NCI-H2196 (cell line): ENCODE measurements around the gene C10orf90.
A peak's percentile ranks its signal among the peaks of the same experiment; 100 is the strongest.

Experiments used
- DNase-seq: peaks from one replicate; lab custom pipeline; 2025; ENCODE audit not compliant: unreplicated experiment; lab: John Stamatoyannopoulos, UW

The C10orf90 gene

GRCh38 chr10:126639084-126639483, 31.4 kb downstream of the C10orf90 start:
- DNase-seq, result no peak

DNA sequence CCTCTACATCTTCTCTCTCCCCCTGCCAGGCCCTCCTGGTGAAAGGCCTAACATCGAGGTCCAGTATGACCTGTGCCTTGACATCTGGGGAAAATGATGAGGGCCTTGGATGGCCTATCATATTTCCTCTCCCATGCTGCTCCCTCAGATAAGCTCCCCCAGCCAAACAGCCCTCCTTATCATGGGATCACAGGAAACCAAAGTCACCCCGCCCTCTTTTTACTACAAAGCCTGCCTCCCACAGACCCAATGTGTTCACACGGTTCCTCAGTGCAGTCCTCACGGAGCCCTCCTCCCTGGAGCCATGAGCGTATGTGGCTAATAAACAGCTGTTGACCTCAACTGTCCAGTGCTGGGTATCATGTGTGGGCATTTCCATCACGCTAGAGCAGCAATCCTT, 32.0 kb downstream of the C10orf90 start:
- no peak for DNase-seq

DNA sequence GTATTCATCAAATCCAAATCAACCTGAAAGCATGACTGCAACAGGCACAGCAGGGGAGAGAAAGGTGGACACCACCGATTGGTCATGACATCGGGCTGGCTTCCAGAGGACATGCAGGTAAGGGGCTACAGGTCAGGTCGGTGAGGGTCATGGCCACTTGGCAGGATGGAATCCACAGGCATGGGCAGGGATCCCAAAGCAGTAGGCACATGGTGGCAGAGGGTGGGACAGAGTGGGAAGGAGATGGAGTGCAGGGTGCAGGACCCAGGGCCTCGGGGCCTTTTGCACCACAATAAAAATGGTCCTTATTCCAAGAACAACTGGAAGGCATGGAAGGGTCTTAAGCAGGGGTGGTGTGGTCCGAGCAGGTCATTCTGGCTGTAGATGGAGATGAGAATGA, 33.0 kb downstream of the C10orf90 start:
- no peak for DNase-seq

DNA sequence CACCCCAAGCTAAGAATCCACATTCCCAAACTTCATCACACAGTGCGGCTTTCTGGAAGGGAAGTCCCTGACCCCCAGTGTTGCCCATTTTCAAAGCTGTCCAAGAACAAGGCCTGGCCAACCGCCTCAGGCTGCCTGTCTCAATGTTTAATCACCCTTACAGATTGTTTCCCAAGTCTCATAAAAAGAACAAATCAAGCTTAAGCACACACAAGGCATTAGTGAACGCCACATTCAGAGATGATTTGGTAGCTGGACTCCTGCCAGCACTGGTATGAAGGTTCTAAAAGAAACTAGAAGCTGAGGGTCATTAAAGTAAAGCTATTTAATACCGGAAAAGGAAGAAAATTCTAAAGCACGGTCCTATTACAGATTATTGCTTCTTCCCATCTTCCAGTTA, 35.6 kb downstream of the C10orf90 start:
- no peak for DNase-seq

GRCh38 chr10:126634347-126634746, 36.1 kb downstream of the C10orf90 start:
- no peak for DNase-seq

DNA sequence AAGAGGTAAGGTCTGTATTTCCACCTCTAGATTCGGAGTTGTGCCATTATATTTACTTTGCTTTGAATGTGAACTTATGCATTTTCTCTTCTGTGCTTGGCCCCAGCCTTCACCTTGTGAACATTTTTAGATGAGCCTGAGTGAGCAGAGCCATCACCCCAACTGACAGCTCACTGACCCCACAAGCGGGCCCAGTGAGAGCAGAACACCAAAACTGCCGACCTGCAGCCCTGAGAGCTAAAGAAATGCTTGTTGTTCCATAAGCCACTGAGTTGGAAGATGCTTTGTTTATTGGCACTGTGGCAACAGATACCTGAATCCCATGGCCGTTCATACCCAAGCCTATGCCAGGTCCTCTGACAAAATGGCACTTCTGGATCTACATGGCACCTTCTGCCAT, 37.8 kb downstream of the C10orf90 start:
- no peak for DNase-seq

DNA sequence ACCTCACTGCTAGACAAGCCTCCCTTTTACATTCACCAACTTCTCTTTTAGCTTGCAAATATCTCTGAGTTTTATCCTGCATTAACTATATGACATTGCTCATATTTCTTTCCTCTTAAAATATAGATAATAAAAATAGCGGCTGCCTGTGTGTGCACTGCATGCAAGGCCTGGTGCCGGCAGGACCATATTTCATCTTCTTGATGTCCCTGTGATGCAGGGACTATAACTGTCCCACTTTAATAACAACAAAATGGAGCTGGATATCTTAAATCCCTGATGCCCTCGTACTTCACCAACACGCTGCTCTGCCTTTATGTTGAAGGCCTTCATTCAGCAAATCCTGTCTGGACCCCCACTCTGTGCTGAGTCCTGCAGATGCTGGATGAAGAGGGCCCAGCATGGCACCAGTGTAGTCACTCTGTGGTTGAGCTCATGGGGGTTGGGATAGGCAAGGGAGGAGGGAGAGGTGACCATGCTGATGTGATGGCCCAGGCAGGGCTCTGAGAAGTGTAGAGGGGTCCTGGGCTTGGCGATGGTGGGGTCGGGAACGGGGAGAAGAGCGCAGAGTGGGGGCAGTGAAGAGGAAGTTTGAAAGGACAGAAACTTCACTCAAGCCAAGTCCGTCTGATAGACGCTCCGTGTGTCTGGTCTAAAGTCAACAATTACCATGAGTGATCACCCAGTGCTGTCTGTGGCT, 40.4 kb downstream of the C10orf90 start:
- no peak for DNase-seq

DNA sequence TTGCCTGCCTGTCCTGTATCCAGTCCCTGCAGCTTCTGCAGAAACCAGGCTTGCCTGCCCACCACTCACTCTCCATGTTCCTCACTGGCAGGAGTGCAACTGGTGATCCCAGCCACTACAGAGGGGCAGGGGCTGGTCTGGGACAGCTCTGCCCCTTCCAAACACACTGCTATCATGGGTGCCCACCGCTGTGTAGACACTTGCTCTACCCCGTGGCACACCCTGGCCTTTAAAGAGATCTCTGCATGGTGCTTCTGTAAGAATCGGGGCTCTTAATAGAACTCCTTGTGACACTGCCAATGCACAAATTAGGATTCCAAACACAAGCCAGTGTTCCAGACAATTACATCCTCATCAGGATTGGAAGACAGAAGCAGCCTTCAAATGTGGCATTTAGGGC, 41.7 kb downstream of the C10orf90 start:
- no peak for DNase-seq

- DNase-seq, result no peak
These were observed 48.6 kb downstream of the C10orf90 start for GRCh38 chr10:126621846-126622245.

- no peak for DNase-seq
These were observed 52.0 kb downstream of the C10orf90 start for GRCh38 chr10:126618466-126618865.

GRCh38 chr10:126617733-126618132, 52.8 kb downstream of the C10orf90 start:
- no peak for DNase-seq

- DNase-seq, result no peak
These were observed 53.3 kb downstream of the C10orf90 start for GRCh38 chr10:126617208-126617607.

GRCh38 chr10:126616737-126617136, 53.8 kb downstream of the C10orf90 start:
- DNase-seq, result no peak

DNA sequence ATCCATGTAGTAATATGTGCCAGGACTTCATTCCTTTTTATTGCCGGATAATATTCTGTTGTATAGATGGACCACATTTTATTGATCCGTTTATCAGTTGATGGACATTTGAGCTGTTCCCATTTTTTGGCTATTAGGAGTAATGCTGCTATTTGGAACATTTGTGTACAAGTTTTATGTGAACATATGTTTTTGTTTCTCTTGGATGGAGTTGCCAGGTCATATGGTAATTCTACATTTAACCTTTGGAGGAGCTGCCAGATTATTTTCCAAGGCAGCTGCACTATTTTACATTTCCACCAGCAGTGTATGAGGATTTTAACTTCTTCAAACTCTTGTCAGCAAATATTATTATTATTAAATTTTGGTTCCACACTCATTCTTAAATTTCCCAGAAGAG, 59.2 kb downstream of the C10orf90 start:
- DNase-seq, result no peak

- no peak for DNase-seq
These were observed 60.9 kb downstream of the C10orf90 start for GRCh38 chr10:126609566-126609965.

GRCh38 chr10:126599949-126600682, 70.4 kb downstream of the C10orf90 start:
- DNase-seq, result no peak

- peak; percentile 33 for DNase-seq
These were observed 72.5 kb downstream of the C10orf90 start for GRCh38 chr10:126598009-126598408.

- DNase-seq, result no peak
These were observed 73.3 kb downstream of the C10orf90 start for GRCh38 chr10:126597211-126597610.

DNA sequence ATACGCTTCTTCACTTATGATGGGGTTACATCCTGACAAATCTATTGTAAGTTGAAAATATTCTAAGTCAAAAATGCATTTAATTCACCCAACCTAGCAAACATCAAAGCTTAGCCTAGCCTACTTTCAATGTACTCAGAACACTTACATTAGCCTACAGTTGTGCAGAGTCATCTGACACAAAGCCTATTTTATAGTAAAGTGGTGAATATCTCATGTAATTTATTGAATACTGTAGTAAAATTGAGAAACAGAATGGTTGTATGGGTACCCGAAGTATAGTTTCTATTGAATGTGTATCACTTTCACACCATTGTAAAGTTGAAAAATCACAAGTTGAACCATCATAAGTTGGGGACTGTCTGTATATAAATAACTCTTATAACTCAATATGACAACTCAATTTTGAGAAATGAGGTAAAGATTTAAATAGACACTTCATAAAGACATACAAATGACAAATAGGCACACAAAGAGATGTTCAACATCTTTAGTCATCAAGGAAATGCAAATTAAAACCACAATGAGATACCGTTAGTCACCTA, 73.9 kb downstream of the C10orf90 start:
- DNase-seq, result no peak

DNA sequence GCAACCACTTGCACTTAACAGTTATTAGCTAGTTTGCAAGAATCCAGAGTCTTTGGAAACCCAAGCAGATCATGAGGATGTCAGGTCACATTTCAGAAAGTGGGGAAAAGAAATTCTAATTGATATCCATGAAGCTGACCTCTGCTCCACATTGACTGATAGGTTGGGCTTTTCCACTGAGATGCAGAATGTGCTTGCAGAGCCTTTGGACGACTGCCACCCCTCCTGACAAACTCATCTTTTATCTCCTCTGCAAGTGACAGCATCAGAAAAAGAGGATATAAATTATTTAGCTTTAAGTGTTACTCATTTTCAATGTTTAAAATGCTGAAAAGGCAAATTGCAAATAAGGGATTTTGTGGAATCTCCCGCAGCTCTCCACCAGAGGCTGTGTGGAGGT, 75.3 kb downstream of the C10orf90 start:
- DNase-seq, result no peak

GRCh38 chr10:126593968-126594701, 76.4 kb downstream of the C10orf90 start:
- DNase-seq, result no peak

- no peak for DNase-seq
These were observed 77.6 kb downstream of the C10orf90 start for GRCh38 chr10:126592901-126593300.
